Endodermal cell (in vitro differentiated cells): ENCODE data around the gene CHML. TPM values are rescaled to one million over a fixed set of nuclear protein-coding genes. Genes with fewer than 3 reads are reported as not detected.

ENCODE experiments used
- DNase-seq: peaks from one replicate; pipeline ENCODE4 v3.0.0-alpha.2; 2017
- H3K27ac ChIP-seq: 2 replicates; pipeline ENCODE4 v1.5.1; 2013; ENCODE audit warnings: mild to moderate bottlenecking, low read depth, low read length, moderate library complexity
- H3K27me3 ChIP-seq: 2 replicates; pipeline ENCODE4 v1.6.1; 2013; ENCODE audit warnings: mild to moderate bottlenecking, low read length, moderate library complexity; ENCODE audit not compliant: insufficient read depth, control insufficient read depth, poor library complexity, severe bottlenecking
- H3K36me3 ChIP-seq: 2 replicates; pipeline ENCODE4 v1.7.0; 2013; ENCODE audit warnings: mild to moderate bottlenecking, low read length, moderate library complexity; ENCODE audit not compliant: control insufficient read depth, insufficient read depth
- H3K4me1 ChIP-seq: one replicate; pipeline ENCODE4 v1.7.0; 2013; ENCODE audit warnings: low read length; ENCODE audit not compliant: control insufficient read depth, insufficient read depth
- H3K4me3 ChIP-seq: 2 replicates; pipeline ENCODE4 v1.5.1; 2013; ENCODE audit warnings: mild to moderate bottlenecking, low read length, moderate library complexity
- H3K9ac ChIP-seq: 2 replicates; pipeline ENCODE4 v1.6.1; 2013; ENCODE audit warnings: mild to moderate bottlenecking, low read length, moderate library complexity; ENCODE audit not compliant: poor library complexity, severe bottlenecking; ENCODE audit errors: extremely low read depth
- H3K9me3 ChIP-seq: 2 replicates; pipeline ENCODE4 v1.6.1; 2013; ENCODE audit warnings: mild to moderate bottlenecking, low read length, moderate library complexity; ENCODE audit not compliant: control insufficient read depth
- H3K27ac Mint-ChIP-seq: 2 replicates; pipeline ENCODE4 v1.8.0; 2020; ENCODE audit warnings: mixed read lengths
- H3K27me3 Mint-ChIP-seq: 2 replicates; pipeline ENCODE4 v1.8.0; 2021; ENCODE audit warnings: mild to moderate bottlenecking, mixed read lengths; ENCODE audit not compliant: insufficient read depth
- H3K36me3 Mint-ChIP-seq: 2 replicates; pipeline ENCODE4 v1.8.0; 2020; ENCODE audit warnings: low read depth, mixed read lengths
- H3K4me1 Mint-ChIP-seq: 2 replicates; pipeline ENCODE4 v1.8.0; 2020; ENCODE audit warnings: mixed read lengths
- H3K4me3 Mint-ChIP-seq: 2 replicates; pipeline ENCODE4 v1.8.0; 2020; ENCODE audit warnings: mild to moderate bottlenecking, moderate library complexity, mixed read lengths
- H3K9me3 Mint-ChIP-seq: 2 replicates; pipeline ENCODE4 v1.8.0; 2020; ENCODE audit warnings: mild to moderate bottlenecking, mixed read lengths
- CTCF ChIP-seq: fragments of 200-600 bp; sonication (generic); conservative IDR thresholded peaks from 2 replicates; pipeline ENCODE4 v1.5.0; 2021; ENCODE audit warnings: antibody characterized with exemption, mild to moderate bottlenecking
- WGBS, 2 experiments: methylation state at CpG; one replicate each; pipeline versions ENCODE4 v1.1.5 to v1.1.7; 2013; ENCODE audit warnings: missing lambda C conversion rate in 2 of 2, mixed read lengths in 1 of 2; ENCODE audit not compliant: insufficient coverage in 1 of 2, insufficient read length in 1 of 2; 5-methylcytosine and 5-hydroxymethylcytosine counted together
- total RNA-seq, 2 donors: library from RNA; stranded (reverse); fragmentation: NEBNext Ultra II Directional in 1 of 2; extraction: Animal tissue kit (Norgen Biotek cat#: 25700) in 1 of 2; gene quantifications; 2 replicates in 1 of 2; 3 replicates in 1 of 2; pipeline ENCODE4 v1.2.1, GENCODE V29; 2021

CHML gene
- total RNA-seq, 2 donors from 2014 or later, result 16.4 to 28.5 TPM

- H3K4me1 Mint-ChIP-seq, result peaks cover 3% of the 10 kb centered on the region
- no peak for TF ChIP-seq CTCF
- Histone ChIP-seq H3K27ac (no peak overlapping the region), H3K4me3 (peak overlapping the region; percentile 38), H3K9ac (no peak overlapping the region), H3K27me3 (peaks cover 5% of the 10 kb centered on the region), H3K36me3 (no peaks in the 10 kb centered on the region), H3K4me1 (peaks cover 10% of the 10 kb centered on the region), H3K9me3 (no peaks in the 10 kb centered on the region)
- DNase-seq, result peak; percentile 53
- H3K27ac Mint-ChIP-seq, result no peak overlapping the region
- H3K36me3 Mint-ChIP-seq, result no peaks in the 10 kb centered on the region
- H3K4me3 Mint-ChIP-seq, result no peak overlapping the region
- no peaks in the 10 kb centered on the region for H3K9me3 Mint-ChIP-seq
- no peaks in the 10 kb centered on the region for H3K27me3 Mint-ChIP-seq
- 78 to 79% methylated on average over 7 to 8 of the region's 8 CpGs for WGBS, 2 experiments
Measured at GRCh38 chr1:241610056-241610815, 29.9 kb downstream of the CHML start.

- H3K27me3 ChIP-seq, result peaks cover 5% of the 10 kb centered on the region
- H3K36me3 ChIP-seq, result no peaks in the 10 kb centered on the region
- no peak overlapping the region for H3K4me3 Mint-ChIP-seq
- no peak overlapping the region for H3K4me3 ChIP-seq
- H3K9me3 Mint-ChIP-seq, result no peaks in the 10 kb centered on the region
- DNase-seq, result no peak
- H3K9me3 ChIP-seq, result no peaks in the 10 kb centered on the region
- no peaks in the 10 kb centered on the region for H3K27me3 Mint-ChIP-seq
- H3K9ac ChIP-seq, result no peak overlapping the region
- H3K27ac ChIP-seq, result no peak overlapping the region
- H3K4me1 Mint-ChIP-seq, result peaks cover 3% of the 10 kb centered on the region
- no peak for TF ChIP-seq CTCF
- H3K4me1 ChIP-seq, result peaks cover 10% of the 10 kb centered on the region
- 87 to 96% methylated on average over 2 to 3 of the region's 3 CpGs for WGBS, 2 experiments
- H3K27ac Mint-ChIP-seq, result no peak overlapping the region
- no peaks in the 10 kb centered on the region for H3K36me3 Mint-ChIP-seq
Measured at GRCh38 chr1:241608379-241609033, 31.7 kb downstream of the CHML start.

- no peaks in the 10 kb centered on the region for H3K36me3 ChIP-seq
- peaks cover 5% of the 10 kb centered on the region for H3K27me3 ChIP-seq
- DNase-seq, result no peak
- H3K9ac ChIP-seq, result no peak overlapping the region
- H3K27me3 Mint-ChIP-seq, result no peaks in the 10 kb centered on the region
- H3K9me3 Mint-ChIP-seq, result no peaks in the 10 kb centered on the region
- H3K4me1 Mint-ChIP-seq, result peaks cover 3% of the 10 kb centered on the region
- H3K9me3 ChIP-seq, result no peaks in the 10 kb centered on the region
- no peaks in the 10 kb centered on the region for H3K36me3 Mint-ChIP-seq
- no peak for TF ChIP-seq CTCF
- no peak overlapping the region for H3K27ac Mint-ChIP-seq
- no peak overlapping the region for H3K4me3 ChIP-seq
- peaks cover 10% of the 10 kb centered on the region for H3K4me1 ChIP-seq
- no peak overlapping the region for H3K4me3 Mint-ChIP-seq
- no peak overlapping the region for H3K27ac ChIP-seq
Measured at GRCh38 chr1:241607497-241607896, 32.7 kb downstream of the CHML start.
